Measurements from ENCODE around the gene DCAKD. TPM values are rescaled to one million over a fixed set of nuclear protein-coding genes. Genes with fewer than 3 reads are reported as not detected.

DCAKD gene
- total RNA-seq, 1 experiment from 2014 or later: 48.3 TPM

- Histone ChIP-seq H2AK5ac (ENCODE audit: insufficient read length, low read length) (no peak overlapping the region), H2AFZ (ENCODE audit: low read length) (no peak overlapping the region), H3K4ac (ENCODE audit: low read depth, low read length) (no peak overlapping the region), H3K18ac (ENCODE audit: insufficient read length, low read depth, low read length) (no peak overlapping the region), H3K56ac (ENCODE audit: insufficient read length, low read depth, low read length) (no peak overlapping the region), H3K4me2 (ENCODE audit: insufficient read depth, insufficient read length, low read length) (no peak overlapping the region), H4K91ac (ENCODE audit: insufficient read length, low read depth, low read length) (no peak overlapping the region), H2BK15ac (ENCODE audit: low read depth, low read length) (no peak overlapping the region), H3K14ac (ENCODE audit: insufficient read depth, low read length) (no peak overlapping the region), H4K20me1 (ENCODE audit: control insufficient read depth, insufficient read depth, insufficient read length) (no peaks in the 10 kb centered on the region), H2BK12ac (ENCODE audit: insufficient read length, low read depth, low read length) (no peak overlapping the region), H2BK120ac (ENCODE audit: low read depth, low read length, poor library complexity, severe bottlenecking) (no peak overlapping the region), H4K8ac (replicated peaks; ENCODE audit: insufficient read length, low read depth, low read length) (no peak overlapping the region), H4K5ac (ENCODE audit: insufficient read length, low read depth, low read length) (no peak overlapping the region), H2BK5ac (ENCODE audit: insufficient read length, low read length) (no peak overlapping the region), H3K4me1 (ENCODE audit: insufficient read depth, low read length) (peaks cover 12% of the 10 kb centered on the region; the same call in 1 of the 2 replicates), H3K23me2 (ENCODE audit: insufficient read length, low read depth, low read length, poor library complexity, severe bottlenecking) (no peaks in the 10 kb centered on the region), H3K79me2 (ENCODE audit: insufficient read depth, low read length) (no peaks in the 10 kb centered on the region), H3T11ph (ENCODE audit: low read length) (no peak overlapping the region), H3K23ac (ENCODE audit: insufficient read length, low read depth, low read length) (no peak overlapping the region), H3K27me3 (ENCODE audit: insufficient read depth, low read length) (no peaks in the 10 kb centered on the region), H3K79me1 (ENCODE audit: insufficient read depth, low read depth, low read length, poor library complexity, severe bottlenecking) (no peaks in the 10 kb centered on the region), H3K9me3 (ENCODE audit: control insufficient read depth, low read depth, low read length) (no peaks in the 10 kb centered on the region), H3K27ac (ENCODE audit: insufficient read length, low read depth, low read length) (no peak overlapping the region), H3K9ac (ENCODE audit: extremely low read depth, insufficient read length, low read length) (no peak overlapping the region), H2BK20ac (ENCODE audit: low read depth, low read length, poor library complexity, severe bottlenecking) (no peak overlapping the region)
- Mint-ChIP-seq H3K36me3 (ENCODE audit: insufficient read depth in 1 of 3, low read depth in 3 of 3) (no peaks in the 10 kb centered on the region; a peak in 1 of 7 replicates), H3K4me1 (peaks cover 31 to 50% of the 10 kb centered on the region in 2 experiments), H3K27ac (no peak overlapping the region), H3K27me3 (ENCODE audit: low read depth) (peaks cover 29% of the 10 kb centered on the region), H3K4me3 (peak overlapping the region in 1 of 2 experiments; percentile 60; a peak in 2 of 5 replicates), H3K9me3 (peaks cover 6 to 8% of the 10 kb centered on the region in 2 experiments; a peak in 4 of 5 replicates)
- DNase-seq: no peak
- no peak for TF ChIP-seq CTCF (conservative IDR thresholded peaks at IDR 0.05)
- no CpG with 5 or more reads among the region's 8 CpGs for WGBS (ENCODE audit: extremely low coverage, insufficient read length, low lambda C conversion rate)
Observed at GRCh38 chr17:45003877-45004276, 47.6 kb downstream of the DCAKD start.

All from H9 (cell line).